Suprapubic skin (tissue), 4 donors: ENCODE measurements around the gene ZFHX3. TPM values are rescaled to one million over a fixed set of nuclear protein-coding genes. Genes with fewer than 3 reads are reported as not detected.

Experiments
- DNase-seq, 2 donors: peaks; one replicate each; pipeline ENCODE4 v3.0.0-alpha.2; 2019; ENCODE audit warnings: low spot score in 2 of 2
- H3K27ac ChIP-seq: fragments of 200-600 bp; sonication (generic); one replicate; pipeline ENCODE4 v1.5.1; 2019
- H3K27me3 ChIP-seq: fragments of 200-600 bp; sonication (generic); one replicate; pipeline ENCODE4 v1.5.1; 2019
- H3K36me3 ChIP-seq: fragments of 200-600 bp; sonication (generic); one replicate; pipeline ENCODE4 v1.5.1; 2019
- H3K4me1 ChIP-seq: fragments of 200-600 bp; sonication (generic); one replicate; pipeline ENCODE4 v1.5.1; 2019
- H3K4me3 ChIP-seq: fragments of 200-600 bp; sonication (generic); one replicate; pipeline ENCODE4 v1.5.1; 2019; ENCODE audit warnings: mild to moderate bottlenecking
- H3K9me3 ChIP-seq: fragments of 200-600 bp; sonication (generic); one replicate; pipeline ENCODE4 v1.5.1; 2019
- CTCF ChIP-seq, 2 donors: fragments of 200-600 bp in 1 of 2; fragments of 450-650 bp in 1 of 2; sonication (generic) in 1 of 2; IDR thresholded peaks; one replicate each; pipeline ENCODE4 v1.5.1; 2016 to 2019; ENCODE audit warnings: antibody characterized with exemption in 2 of 2, mild to moderate bottlenecking in 1 of 2, moderate library complexity in 1 of 2
- EP300 ChIP-seq: sonication (generic); formaldehyde crosslinking; IDR thresholded peaks from one replicate; pipeline ENCODE4 v1.6.1; 2017; ENCODE audit warnings: antibody characterized with exemption
- POLR2A ChIP-seq, 2 donors: fragments of 450-650 bp; IDR thresholded peaks; one replicate each; pipeline ENCODE4 v1.6.1; 2017; ENCODE audit warnings: antibody characterized with exemption in 2 of 2, mild to moderate bottlenecking in 2 of 2, moderate library complexity in 2 of 2
- POLR2AphosphoS5 ChIP-seq, 3 donors: sonication (generic); formaldehyde crosslinking; IDR thresholded peaks; one replicate each; pipeline ENCODE4 v1.6.1; 2017; ENCODE audit warnings: antibody characterized with exemption in 3 of 3
- WGBS: methylation state at CpG from one replicate; pipeline ENCODE4 v1.1.5; 2018; 5-methylcytosine and 5-hydroxymethylcytosine counted together
- total RNA-seq, 4 donors: library from RNA; depleted of rRNA; stranded (reverse); fragments of >200 nt; gene quantifications; one replicate each; pipeline ENCODE4 v1.1.0, GENCODE V29; 2016

The ZFHX3 gene
- total RNA-seq, 4 donors from 2014 or later, result 10.4 to 16.1 (median 12.8) TPM

- Histone ChIP-seq H3K9me3 (no peaks in the 10 kb centered on the region), H3K27me3 (no peaks in the 10 kb centered on the region), H3K4me1 (peaks cover 61% of the 10 kb centered on the region), H3K36me3 (no peaks in the 10 kb centered on the region), H3K4me3 (peak overlapping the region; percentile 86), H3K27ac (peak overlapping the region; percentile 95)
- DNase-seq, result no peak
- WGBS, result 66% methylated on average over 8 of the region's 8 CpGs
- TF ChIP-seq POLR2AphosphoS5 (IDR thresholded peaks at IDR 0.05) (no peak), POLR2A (IDR thresholded peaks at IDR 0.05) (no peak), EP300 (no peak), CTCF (IDR thresholded peaks at IDR 0.05) (no peak)
These were observed 1.6 kb downstream of the ZFHX3 start for GRCh38 chr16:73046202-73046848.

DNA sequence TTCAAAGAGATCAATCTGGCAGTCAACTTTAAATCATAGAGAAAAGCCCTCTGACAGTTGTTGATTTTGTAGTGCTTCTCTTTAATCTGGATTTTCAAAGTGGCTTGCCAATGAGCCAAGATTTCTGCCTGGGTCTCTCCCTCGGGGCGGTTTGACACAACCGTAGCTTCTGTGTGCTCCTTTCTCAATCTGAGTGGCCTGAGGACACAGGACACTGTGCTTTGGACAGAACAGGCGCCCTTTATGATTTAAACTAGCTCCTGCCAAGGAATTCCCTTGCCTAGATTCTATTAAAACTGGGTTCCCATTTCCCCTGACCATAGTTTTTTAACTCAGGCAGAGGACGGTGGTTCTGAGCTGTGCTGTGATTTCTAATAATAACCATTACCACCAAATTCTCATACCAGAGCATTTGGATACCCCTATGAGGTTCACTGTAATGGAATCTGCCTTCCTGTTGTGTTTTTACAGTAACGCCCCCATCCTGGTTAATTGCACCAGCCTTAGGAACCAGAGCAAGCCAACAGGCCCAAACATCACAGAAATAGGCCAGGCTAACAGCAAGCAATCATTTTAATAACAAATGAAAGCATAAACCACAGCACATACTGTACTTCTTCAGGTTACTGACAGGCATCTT lies 4.0 kb downstream of the ZFHX3 start:
- Histone ChIP-seq H3K4me3 (no peak overlapping the region), H3K36me3 (no peaks in the 10 kb centered on the region), H3K27ac (peak overlapping the region; percentile 33), H3K9me3 (no peaks in the 10 kb centered on the region), H3K4me1 (peaks cover 65% of the 10 kb centered on the region), H3K27me3 (no peaks in the 10 kb centered on the region)
- TF ChIP-seq POLR2AphosphoS5 (IDR thresholded peaks at IDR 0.05), result no peak
- no peak for TF ChIP-seq EP300
- no peak for TF ChIP-seq POLR2A (IDR thresholded peaks at IDR 0.05)
- TF ChIP-seq CTCF (IDR thresholded peaks at IDR 0.05), result no peak
- DNase-seq, result no peak
- WGBS, result 64% methylated on average over 6 of the region's 6 CpGs

DNA sequence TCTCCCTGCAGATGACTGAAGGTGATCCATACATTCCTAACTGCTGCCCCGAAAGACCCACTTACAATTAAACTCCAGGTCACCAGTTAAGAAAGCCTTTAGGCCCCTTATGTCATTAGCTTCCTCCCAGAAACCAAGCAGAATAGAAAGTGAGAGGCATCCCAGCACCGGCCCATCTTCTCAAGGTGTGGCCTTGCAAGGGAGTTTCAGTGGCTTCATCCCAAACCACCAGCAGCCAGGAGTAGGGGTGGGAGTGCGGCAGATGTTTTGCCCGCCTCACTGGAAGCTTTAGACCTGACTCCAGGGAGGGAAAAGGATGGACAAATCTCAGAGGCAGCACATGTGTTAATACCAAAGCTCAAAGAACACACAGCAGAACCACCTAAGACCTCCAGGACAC lies 5.1 kb downstream of the ZFHX3 start:
- Histone ChIP-seq H3K4me3 (no peak overlapping the region), H3K4me1 (peaks cover 58% of the 10 kb centered on the region), H3K27me3 (no peaks in the 10 kb centered on the region), H3K36me3 (no peaks in the 10 kb centered on the region), H3K9me3 (no peaks in the 10 kb centered on the region), H3K27ac (no peak overlapping the region)
- TF ChIP-seq EP300 (no peak), CTCF (IDR thresholded peaks at IDR 0.05) (no peak), POLR2AphosphoS5 (IDR thresholded peaks at IDR 0.05) (no peak), POLR2A (IDR thresholded peaks at IDR 0.05) (no peak)
- WGBS, result 82% methylated on average over 4 of the region's 4 CpGs
- no peak for DNase-seq

DNA sequence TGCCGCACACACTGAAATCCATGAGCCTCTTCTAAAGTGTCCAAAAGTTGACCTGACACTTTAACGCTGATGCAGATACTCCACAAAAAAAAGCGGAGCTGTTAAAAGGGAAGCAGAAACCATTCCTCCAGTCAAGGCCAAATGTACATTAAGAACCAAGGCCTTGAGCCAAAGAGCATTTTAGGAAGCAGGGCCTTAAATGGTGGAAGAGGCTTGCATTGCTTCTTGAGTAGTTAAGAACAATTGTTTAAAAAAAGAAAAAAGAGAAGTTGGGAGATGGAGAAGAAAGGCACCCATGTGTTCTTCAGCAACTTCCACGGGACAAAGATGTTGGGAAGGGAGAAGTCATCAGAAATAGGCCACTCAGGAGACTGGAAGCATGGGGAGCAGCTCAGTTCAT lies 6.3 kb downstream of the ZFHX3 start:
- Histone ChIP-seq H3K9me3 (no peaks in the 10 kb centered on the region), H3K4me1 (peaks cover 51% of the 10 kb centered on the region), H3K36me3 (no peaks in the 10 kb centered on the region), H3K4me3 (no peak overlapping the region), H3K27ac (no peak overlapping the region), H3K27me3 (no peaks in the 10 kb centered on the region)
- no peak for TF ChIP-seq EP300
- TF ChIP-seq CTCF (IDR thresholded peaks at IDR 0.05), result no peak
- no peak for TF ChIP-seq POLR2AphosphoS5 (IDR thresholded peaks at IDR 0.05)
- TF ChIP-seq POLR2A (IDR thresholded peaks at IDR 0.05), result no peak
- 93% methylated on average over 4 of the region's 4 CpGs for WGBS
- DNase-seq, result no peak

- no peak for TF ChIP-seq POLR2A (IDR thresholded peaks at IDR 0.05)
- no peak for TF ChIP-seq CTCF (IDR thresholded peaks at IDR 0.05)
- no peak for TF ChIP-seq EP300
- no peak for TF ChIP-seq POLR2AphosphoS5 (IDR thresholded peaks at IDR 0.05)
- Histone ChIP-seq H3K4me3 (no peak overlapping the region), H3K27ac (no peak overlapping the region), H3K4me1 (peaks cover 47% of the 10 kb centered on the region), H3K36me3 (no peaks in the 10 kb centered on the region), H3K27me3 (no peaks in the 10 kb centered on the region), H3K9me3 (no peaks in the 10 kb centered on the region)
- 93% methylated on average over 6 of the region's 6 CpGs for WGBS
- DNase-seq, result no peak
These were observed 7.1 kb downstream of the ZFHX3 start for GRCh38 chr16:73040735-73041402.
